ENCODE data around the gene NUP160.
"Not testable (repeated sequence)": the region's sequence is repeated elsewhere in the genome, so short reads cannot be mapped to it uniquely, and the experiment has no call there.

NUP160 gene

GRCh38 chr11:47800759-47801158 is 47.4 kb downstream of the NUP160 start:
- ChIA-PET POLR2A (no interaction called here), CTCF (no interaction called here)
- DNase-seq (ENCODE audit: extremely low spot score), result no peak
- no peak for TF ChIP-seq CTCF (IDR thresholded peaks at IDR 0.05; ENCODE audit: control extremely low read depth, extremely low read depth, low read depth, missing control alignments)

DNA sequence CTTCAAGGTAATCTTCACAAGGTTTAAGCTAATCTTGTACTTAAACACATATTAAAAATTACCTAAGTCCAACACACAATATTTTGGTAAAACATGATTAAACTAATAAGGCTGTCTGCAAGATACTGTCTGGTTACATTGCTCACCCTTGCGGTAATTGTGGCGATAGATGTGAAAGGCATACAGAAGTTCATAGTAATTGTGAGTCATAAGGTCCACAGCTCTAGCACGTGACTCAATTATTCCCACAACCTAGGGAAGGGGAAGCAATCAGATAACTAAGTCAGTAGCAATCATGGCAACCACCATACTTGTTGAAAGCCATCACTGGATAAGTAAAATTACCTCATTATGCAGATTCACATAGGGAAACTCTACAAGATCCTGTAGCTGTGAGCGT is 50.5 kb downstream of the NUP160 start:
- no peak for TF ChIP-seq CTCF (IDR thresholded peaks at IDR 0.05; ENCODE audit: control extremely low read depth, extremely low read depth, low read depth, missing control alignments)
- CTCF ChIA-PET, result interaction anchor here (1.1 to 1.9 kb wide), 3 partner anchors 10 to 17 kb away, joined by 3 to 11 read pairs (median 5); no protein-coding TSS in a partner anchor
- POLR2A ChIA-PET, result no interaction called here
- DNase-seq (ENCODE audit: extremely low spot score), result no peak

- DNase-seq (ENCODE audit: extremely low spot score), result no peak
- POLR2A ChIA-PET, result no interaction called here
- CTCF ChIA-PET, result interaction anchor here (3.5 kb wide), 1 partner anchor 12 kb away, joined by 14 read pairs; no protein-coding TSS in a partner anchor
- no peak for TF ChIP-seq CTCF (IDR thresholded peaks at IDR 0.05; ENCODE audit: control extremely low read depth, extremely low read depth, low read depth, missing control alignments)
These were observed 56.2 kb downstream of the NUP160 start for GRCh38 chr11:47791774-47792430.

DNA sequence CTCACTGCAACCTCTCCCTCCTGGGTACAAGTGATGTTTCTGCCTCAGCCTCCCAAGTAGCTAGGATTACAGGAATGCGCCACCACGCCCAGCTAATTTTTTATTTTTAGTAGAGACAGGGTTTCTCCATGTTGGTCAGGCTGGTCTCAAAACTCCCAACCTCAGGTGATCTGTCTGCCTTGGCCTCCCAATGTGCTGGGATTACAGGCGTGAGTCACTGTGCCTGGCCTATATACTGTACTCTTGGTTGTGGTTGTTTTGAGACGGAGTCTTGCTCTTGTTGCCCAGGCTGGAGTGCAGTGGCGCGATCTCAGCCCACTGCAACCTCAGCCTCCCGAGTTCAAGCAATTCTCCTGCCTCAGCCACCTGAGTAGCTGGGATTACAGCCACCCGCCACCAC is 58.1 kb downstream of the NUP160 start:
- CTCF ChIA-PET, result interaction anchor here (1.2 to 3.5 kb wide), 3 partner anchors 10 to 30 kb away, joined by 3 to 14 read pairs (median 4); no protein-coding TSS in a partner anchor
- POLR2A ChIA-PET; DNase-seq (ENCODE audit: extremely low spot score): not testable (repeated sequence)

DNA sequence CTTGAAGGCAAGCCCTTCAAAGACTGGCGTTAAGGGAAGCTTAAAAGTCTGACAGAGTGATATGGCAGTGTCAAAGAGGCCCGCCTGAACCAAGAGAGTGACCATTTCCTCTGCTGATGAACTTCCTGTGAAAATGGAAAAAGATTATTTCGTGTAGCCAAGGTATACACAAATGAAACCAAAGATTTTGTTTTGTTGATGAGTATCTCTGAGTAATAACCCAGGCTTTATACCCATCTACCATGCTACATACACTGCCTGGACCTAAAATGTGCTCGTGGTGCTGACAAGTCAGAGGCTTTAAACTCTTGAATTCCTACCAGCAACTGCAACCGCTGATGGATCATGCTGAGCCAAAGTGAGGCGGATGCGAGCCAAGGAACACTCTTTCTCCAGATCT is 60.0 kb downstream of the NUP160 start:
- CTCF ChIA-PET, result no interaction called here
- POLR2A ChIA-PET, result no interaction called here
- DNase-seq (ENCODE audit: extremely low spot score), result no peak
- TF ChIP-seq CTCF (IDR thresholded peaks at IDR 0.05; ENCODE audit: control extremely low read depth, extremely low read depth, low read depth, missing control alignments), result no peak

DNA sequence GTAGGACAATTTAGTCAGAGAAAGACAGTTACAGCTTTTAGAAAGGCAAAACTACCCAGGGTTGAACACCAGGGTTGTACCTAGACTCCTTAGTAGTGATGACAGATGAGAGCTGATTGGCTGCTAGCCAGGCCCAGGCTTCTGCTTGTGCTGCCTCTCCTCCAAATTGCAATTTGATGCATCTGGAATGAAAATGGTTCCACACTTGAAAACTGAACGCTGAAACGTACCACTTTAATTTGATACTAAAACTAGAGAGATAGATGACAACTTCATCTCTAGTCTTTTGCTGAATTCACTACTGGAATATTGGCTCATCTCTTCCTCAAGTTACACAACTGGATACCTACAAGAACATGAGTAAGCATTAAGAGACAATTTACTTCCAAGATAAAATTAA is 61.8 kb downstream of the NUP160 start:
- CTCF ChIA-PET, result interaction anchor here (1.1 to 1.5 kb wide), 2 partner anchors 23 to 30 kb away, joined by 3 read pairs; no protein-coding TSS in a partner anchor
- POLR2A ChIA-PET, result no interaction called here
- TF ChIP-seq CTCF (IDR thresholded peaks at IDR 0.05; ENCODE audit: control extremely low read depth, extremely low read depth, low read depth, missing control alignments), result no peak
- DNase-seq (ENCODE audit: extremely low spot score), result no peak

DNA sequence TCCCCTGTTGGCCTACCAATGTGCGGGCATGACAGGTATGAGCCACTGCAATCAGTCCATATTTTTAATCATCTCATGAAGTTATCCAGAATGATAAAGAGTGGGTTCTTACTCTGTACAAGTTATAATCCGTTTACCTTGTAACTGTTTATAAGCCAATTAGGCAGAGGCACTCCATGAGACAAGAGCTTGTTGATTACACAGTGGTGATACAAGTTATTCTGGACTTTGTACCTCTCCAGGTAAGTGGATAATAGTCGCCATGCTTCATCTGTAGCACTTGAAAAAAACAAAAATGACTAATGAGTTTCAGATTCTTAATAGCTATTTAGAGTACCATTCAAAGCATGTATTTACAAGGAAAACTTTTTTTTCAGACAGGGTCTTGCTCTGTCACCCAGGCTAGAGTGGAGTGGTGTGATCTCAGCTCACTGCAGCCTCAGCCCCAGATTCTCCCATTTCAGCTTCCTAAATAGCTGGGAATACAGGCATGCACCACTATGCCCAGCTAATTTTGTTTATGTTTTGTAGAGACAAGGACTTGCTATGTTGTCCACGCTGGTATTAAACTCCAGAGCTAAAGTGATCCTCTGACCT is 63.3 kb downstream of the NUP160 start:
- no peak for TF ChIP-seq CTCF (IDR thresholded peaks at IDR 0.05; ENCODE audit: control extremely low read depth, extremely low read depth, low read depth, missing control alignments)
- DNase-seq (ENCODE audit: extremely low spot score), result no peak
- ChIA-PET CTCF (interaction anchor here (0.7 to 1.1 kb wide), 3 partner anchors 9 to 32 kb away, joined by 3 to 4 read pairs (median 3); no protein-coding TSS in a partner anchor), POLR2A (no interaction called here)
